Uterus (tissue), 4 donors: Measurements from ENCODE around the gene NEK4. TPM values are rescaled to one million over a fixed set of nuclear protein-coding genes. Genes with fewer than 3 reads are reported as not detected.

ENCODE experiments used
- DNase-seq, 2 donors: peaks; one replicate each; pipeline ENCODE4 v3.0.0-alpha.2; 2019 to 2020
- H3K27ac ChIP-seq, 2 donors: fragments of 200-600 bp; sonication (generic); 1 replicate in 1 of 2; 2 replicates in 1 of 2; pipeline ENCODE4 v1.5.1; 2016 to 2018
- H3K27me3 ChIP-seq, 2 donors: fragments of 200-600 bp; sonication (generic); one replicate each; pipeline ENCODE4 v1.5.1; 2018 to 2019; ENCODE audit warnings: control low read depth in 1 of 2
- H3K36me3 ChIP-seq, 2 donors: fragments of 200-600 bp; sonication (generic); one replicate each; pipeline ENCODE4 v1.5.1; 2019; ENCODE audit warnings: control low read depth in 1 of 2
- H3K4me1 ChIP-seq, 2 donors: fragments of 200-600 bp; sonication (generic); one replicate each; pipeline ENCODE4 v1.5.1; 2018 to 2019; ENCODE audit warnings: control low read depth in 1 of 2
- H3K4me3 ChIP-seq, 2 donors: fragments of 200-600 bp; sonication (generic); 1 replicate in 1 of 2; 2 replicates in 1 of 2; pipeline ENCODE4 v1.5.1; 2018 to 2019; ENCODE audit warnings: mild to moderate bottlenecking in 1 of 2
- H3K9me3 ChIP-seq, 2 donors: fragments of 200-600 bp; sonication (generic); one replicate each; pipeline ENCODE4 v1.5.1; 2019; ENCODE audit warnings: control low read depth in 1 of 2
- CTCF ChIP-seq, 4 experiments: fragments of 200-600 bp in 2 of 4; fragments of 450-650 bp in 2 of 4; sonication (generic) in 2 of 4; IDR thresholded peaks; one replicate each; pipeline ENCODE4 v1.5.1; 2016 to 2019; ENCODE audit warnings: antibody characterized with exemption in 4 of 4, mild to moderate bottlenecking in 2 of 4, moderate library complexity in 1 of 4
- POLR2A ChIP-seq, 2 donors: fragments of 450-650 bp; IDR thresholded peaks; one replicate each; pipeline ENCODE4 v1.6.1; 2016; ENCODE audit warnings: antibody characterized with exemption in 2 of 2, mild to moderate bottlenecking in 1 of 2, moderate library complexity in 1 of 2
- intact Hi-C: fragments of 100-400 bp; cut with DNase I; formaldehyde crosslinking; loops from one replicate; pipeline ENCODE4 v1.15.1; 2023; ENCODE audit warnings: low total_unique reads
- total RNA-seq, 4 donors: library from RNA; depleted of rRNA in 3 of 4; stranded (reverse); fragments of >200 nt in 3 of 4; gene quantifications; one replicate each; pipeline versions ENCODE4 v1.1.0 to v1.2.4, GENCODE V29; 2014 to 2023
- donor health status: DM: yes; HTN: yes; CAD: no.

The NEK4 gene
- total RNA-seq, 4 donors from 2014 or later, result 16.8 to 48.0 (median 37.7) TPM

- intact Hi-C loops, result no loop called here
- Histone ChIP-seq H3K36me3 (no peaks in the 10 kb centered on the region), H3K4me3 (no peak overlapping the region), H3K27me3 (no peaks in the 10 kb centered on the region), H3K9me3 (no peaks in the 10 kb centered on the region), H3K27ac (no peak overlapping the region), H3K4me1 (no peaks in the 10 kb centered on the region)
- DNase-seq, result no peak
- TF ChIP-seq CTCF (IDR thresholded peaks at IDR 0.05), result no peak
- TF ChIP-seq POLR2A (IDR thresholded peaks at IDR 0.05), result no peak
Measured at GRCh38 chr3:52688266-52688665, 82.5 kb downstream of the NEK4 start.

GRCh38 chr3:52685709-52686691, 84.7 kb downstream of the NEK4 start, which contains the start of the genes GNL3 and PBRM1:
GNL3 (plus strand) TSS chr3:52686032; CDS start chr3:52686093, 61 bp downstream.
PBRM1 (minus strand) TSS chr3:52685913.
- Histone ChIP-seq H3K27ac (peak within 1 kb of the TSS; percentile 97 to 99), H3K4me1 (peaks cover 0 to 10% of the 10 kb centered on the region in 2 donors), H3K36me3 (no peaks in the 10 kb centered on the region), H3K27me3 (no peaks in the 10 kb centered on the region), H3K9me3 (no peaks in the 10 kb centered on the region), H3K4me3 (peak within 1 kb of the TSS; percentile 73 to 92)
- peak in 1 of 4 experiments; percentile 19 for TF ChIP-seq CTCF (IDR thresholded peaks at IDR 0.05)
- TF ChIP-seq POLR2A (IDR thresholded peaks at IDR 0.05), result peak; percentile 62 to 90
- intact Hi-C loops, result no loop called here
- DNase-seq, result peak; percentile 89 to 93

DNA sequence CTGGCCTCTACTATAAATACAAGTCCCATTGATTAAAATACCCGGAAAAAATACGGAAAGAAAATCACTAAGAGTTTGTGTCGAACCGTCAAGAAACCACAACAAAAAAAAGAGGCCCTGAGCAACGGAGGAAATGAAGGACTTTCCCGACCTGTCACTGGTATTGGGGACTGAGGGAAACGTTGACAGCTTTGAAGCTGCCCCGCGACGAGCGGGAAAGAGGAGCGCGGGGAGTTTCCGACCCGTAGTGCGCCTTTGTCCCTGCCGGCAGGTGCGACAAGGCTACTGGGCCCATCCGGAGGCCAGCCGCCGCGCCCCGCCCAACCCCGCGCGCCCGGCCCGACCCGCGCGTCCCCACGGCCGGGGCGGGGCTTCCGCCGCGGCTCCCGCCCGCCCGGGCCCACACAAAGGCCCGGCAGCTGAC, 85.4 kb downstream of the NEK4 start:
- TF ChIP-seq POLR2A (IDR thresholded peaks at IDR 0.05), result no peak
- TF ChIP-seq CTCF (IDR thresholded peaks at IDR 0.05), result no peak
- peak overlapping the region; percentile 97 to 99 for H3K27ac ChIP-seq
- peaks cover 0 to 10% of the 10 kb centered on the region in 2 donors for H3K4me1 ChIP-seq
- intact Hi-C loops, result no loop called here
- peak; percentile 58 to 77 for DNase-seq
- H3K36me3 ChIP-seq, result no peaks in the 10 kb centered on the region
- H3K9me3 ChIP-seq, result no peaks in the 10 kb centered on the region
- H3K27me3 ChIP-seq, result no peaks in the 10 kb centered on the region
- H3K4me3 ChIP-seq, result peak overlapping the region; percentile 73 to 92

- intact Hi-C loops, result no loop called here
- Histone ChIP-seq H3K9me3 (no peaks in the 10 kb centered on the region), H3K4me3 (no peak overlapping the region), H3K27ac (peak overlapping the region; percentile 97 to 99), H3K36me3 (no peaks in the 10 kb centered on the region), H3K27me3 (no peaks in the 10 kb centered on the region), H3K4me1 (peaks cover 3 to 10% of the 10 kb centered on the region in 2 donors)
- no peak for DNase-seq
- no peak for TF ChIP-seq CTCF (IDR thresholded peaks at IDR 0.05)
Measured at GRCh38 chr3:52684184-52684583, 86.6 kb downstream of the NEK4 start.

DNA sequence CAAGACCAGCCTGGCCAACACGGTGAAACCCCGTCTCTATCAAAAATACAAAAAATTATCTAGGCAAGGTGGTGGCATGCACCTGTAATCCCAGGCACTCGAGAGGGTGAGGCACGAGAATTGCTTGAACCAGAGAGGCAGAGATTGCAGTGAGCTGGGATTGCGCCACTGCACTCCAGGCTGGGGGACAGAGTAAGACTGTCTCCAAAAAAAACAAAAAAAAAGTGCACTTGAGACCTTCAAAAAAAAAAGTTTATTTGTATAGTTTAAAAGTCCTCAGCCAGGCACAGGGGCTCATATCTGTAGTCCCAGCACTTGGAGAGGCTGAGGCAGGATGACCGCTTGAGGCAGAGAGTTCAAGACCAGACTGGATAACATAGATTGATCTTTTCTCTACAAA, 87.1 kb downstream of the NEK4 start:
- no peak for TF ChIP-seq POLR2A (IDR thresholded peaks at IDR 0.05)
- TF ChIP-seq CTCF (IDR thresholded peaks at IDR 0.05), result no peak
- H3K27me3 ChIP-seq, result no peaks in the 10 kb centered on the region
- DNase-seq, result no peak
- intact Hi-C loops, result no loop called here
- H3K4me3 ChIP-seq, result no peak overlapping the region
- H3K4me1 ChIP-seq, result peaks cover 3 to 10% of the 10 kb centered on the region in 2 donors
- H3K36me3 ChIP-seq, result no peaks in the 10 kb centered on the region
- no peaks in the 10 kb centered on the region for H3K9me3 ChIP-seq
- H3K27ac ChIP-seq, result peak overlapping the region; percentile 54 to 74
